HG03103 (cell line): Measurements from ENCODE around the gene NPIPA3.
"Not testable (repeated sequence)": the region's sequence is repeated elsewhere in the genome, so short reads cannot be mapped to it uniquely, and the experiment has no call there.

Experiments
- ATAC-seq: cut with Tn5 transposase; IDR thresholded peaks from one replicate; pipeline ENCODE4 v1.9.1; 2021; ENCODE audit warnings: low read depth; ENCODE audit not compliant: unreplicated experiment

The NPIPA3 gene

GRCh38 chr16:14703156-14704011 is at the start of gene NPIPA3:
Gene NPIPA3 (plus strand): TSS chr16:14703411. CDS start chr16:14708944, 5,533 bp downstream.
- peak; percentile 95 for ATAC-seq

DNA sequence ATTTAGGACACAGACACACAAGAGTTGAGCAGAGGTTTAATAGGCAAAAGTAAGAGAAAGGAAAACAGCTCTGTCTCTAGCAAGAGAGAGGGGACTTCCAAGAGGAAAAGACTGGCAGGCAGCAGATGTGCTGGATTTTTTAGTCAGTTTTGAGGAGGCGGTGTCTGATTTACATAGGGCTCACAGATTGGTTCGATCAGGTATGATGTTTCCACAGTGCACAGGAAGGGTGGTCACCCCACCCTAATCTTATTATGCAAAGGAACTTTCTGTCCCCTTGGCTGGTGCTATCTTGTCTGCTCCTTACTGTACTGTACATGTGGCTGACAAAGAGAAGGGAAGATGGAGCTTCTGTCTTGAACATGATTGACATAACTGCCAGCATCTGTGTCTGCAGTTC is 45.1 kb upstream of the NPIPA3 start:
- ATAC-seq: peak; percentile 61

DNA sequence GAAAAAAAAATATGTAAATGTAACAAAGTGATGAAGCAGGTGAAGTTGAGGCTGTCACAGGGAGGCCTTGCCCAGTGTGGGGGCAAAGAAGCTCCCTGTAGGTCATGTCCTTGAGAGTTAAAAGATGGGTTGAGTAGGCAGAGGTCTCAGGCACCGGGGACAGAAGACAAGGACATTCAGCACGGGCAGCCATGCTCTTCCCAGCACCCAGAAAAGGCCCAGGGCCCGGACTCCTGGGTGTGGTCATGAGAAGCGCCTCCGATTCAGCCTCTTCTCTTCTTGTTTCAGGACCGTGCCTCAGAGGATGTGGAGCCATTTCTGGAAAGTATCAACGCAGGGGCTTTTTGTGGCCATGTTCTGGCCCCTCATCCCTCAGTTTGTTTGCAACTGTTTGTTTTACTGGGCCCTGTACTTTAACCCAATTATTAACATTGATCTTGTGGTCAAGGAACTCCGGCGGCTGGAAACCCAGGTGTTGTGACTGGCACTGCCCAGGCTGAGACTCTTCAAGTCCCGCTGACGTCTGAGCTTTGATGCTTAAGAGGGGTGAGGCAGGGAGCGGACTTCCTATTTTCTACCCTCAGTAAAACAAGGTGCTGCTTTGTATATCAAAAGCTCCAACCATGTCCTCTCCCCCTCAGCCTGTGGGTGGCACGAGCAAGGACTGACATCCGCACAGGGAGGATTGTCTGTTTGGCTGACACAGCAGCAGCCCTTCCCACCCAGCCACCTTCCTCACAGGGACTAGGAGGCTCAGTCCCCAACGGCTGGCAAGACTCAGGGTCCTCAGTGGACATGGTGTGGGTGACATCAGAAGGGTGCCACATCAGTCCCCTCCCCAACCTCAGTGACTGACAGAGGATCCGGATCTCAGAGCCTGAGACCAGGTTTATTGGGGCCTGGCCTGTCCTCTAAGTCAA is 35.6 kb upstream of the NPIPA3 start:
- ATAC-seq: no peak

DNA sequence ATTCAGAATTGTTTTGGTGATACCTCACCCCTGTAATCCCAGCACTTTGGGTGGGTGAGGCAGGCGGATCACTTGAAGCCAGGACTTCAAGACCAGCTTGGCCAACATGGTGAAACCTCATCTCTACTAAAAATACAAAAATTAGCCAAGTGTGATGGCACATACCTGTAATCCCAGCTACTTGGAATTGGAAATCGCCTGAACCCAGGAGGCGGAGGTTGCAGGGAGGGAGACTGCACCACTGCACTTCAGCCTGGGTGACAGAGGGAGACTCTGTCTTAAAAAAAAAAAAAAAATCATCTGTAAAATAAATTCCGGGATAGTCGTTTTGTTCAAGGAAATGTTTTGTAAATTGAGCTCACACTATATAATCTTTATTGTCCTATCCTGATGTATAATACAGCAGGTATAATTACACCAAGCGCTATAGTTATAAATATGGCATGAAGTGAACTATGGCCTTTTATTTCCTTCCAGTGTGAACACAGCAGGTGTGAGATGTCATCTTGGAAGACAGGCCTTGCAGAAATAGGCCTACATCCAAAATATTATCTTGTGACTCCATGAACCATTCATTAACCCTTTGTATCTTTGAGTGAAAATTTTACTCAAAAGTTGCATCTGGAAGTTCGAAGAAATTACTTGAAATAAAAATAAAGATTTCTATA is 34.5 kb upstream of the NPIPA3 start:
- no peak for ATAC-seq

- ATAC-seq: no peak
These were observed 33.4 kb upstream of the NPIPA3 start for GRCh38 chr16:14669776-14670175.

- ATAC-seq: peak; percentile 63
These were observed 30.7 kb upstream of the NPIPA3 start for GRCh38 chr16:14672403-14672971.

- ATAC-seq: no peak
These were observed 26.6 kb upstream of the NPIPA3 start for GRCh38 chr16:14676633-14677032.

GRCh38 chr16:14677627-14678026 is 25.6 kb upstream of the NPIPA3 start:
- no peak for ATAC-seq

- ATAC-seq: no peak
These were observed 24.3 kb upstream of the NPIPA3 start for GRCh38 chr16:14678748-14679497.

- ATAC-seq: not testable (repeated sequence)
These were observed 22.8 kb upstream of the NPIPA3 start for GRCh38 chr16:14680396-14680795.

GRCh38 chr16:14681115-14681514 is 22.1 kb upstream of the NPIPA3 start:
- no peak for ATAC-seq

GRCh38 chr16:14682121-14682520 is 21.1 kb upstream of the NPIPA3 start:
- no peak for ATAC-seq

- ATAC-seq: not testable (repeated sequence)
These were observed 17.1 kb upstream of the NPIPA3 start for GRCh38 chr16:14685870-14686793.

GRCh38 chr16:14694129-14694528 is 9.1 kb upstream of the NPIPA3 start, which contains the start of gene PLA2G10:
Gene PLA2G10 (minus strand): TSS chr16:14694308. CDS start chr16:14694229, 79 bp downstream.
- not testable (repeated sequence) for ATAC-seq

- not testable (repeated sequence) for ATAC-seq
These were observed 1.4 kb upstream of the NPIPA3 start for GRCh38 chr16:14701859-14702258.

DNA sequence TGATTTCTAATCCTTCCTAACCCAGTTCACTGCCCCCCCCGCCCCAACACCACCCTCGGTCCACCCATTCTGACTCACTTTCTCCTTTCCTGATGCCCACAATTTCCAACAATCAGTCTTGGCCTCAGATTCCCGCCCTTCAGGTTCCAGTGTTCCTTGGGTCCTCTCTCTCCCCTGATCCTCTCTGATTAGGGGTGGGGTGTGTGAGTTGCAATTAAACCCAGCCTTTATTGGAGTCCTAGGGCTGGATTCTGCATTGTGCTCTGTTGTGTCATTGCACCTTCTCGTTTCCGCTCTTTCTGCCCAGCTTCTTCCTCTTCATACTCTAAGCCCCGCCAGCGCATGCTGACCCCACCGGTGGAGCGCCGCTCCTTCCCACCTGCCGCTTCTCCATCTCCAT is 539 bp upstream of the NPIPA3 start:
- ATAC-seq: not testable (repeated sequence)

DNA sequence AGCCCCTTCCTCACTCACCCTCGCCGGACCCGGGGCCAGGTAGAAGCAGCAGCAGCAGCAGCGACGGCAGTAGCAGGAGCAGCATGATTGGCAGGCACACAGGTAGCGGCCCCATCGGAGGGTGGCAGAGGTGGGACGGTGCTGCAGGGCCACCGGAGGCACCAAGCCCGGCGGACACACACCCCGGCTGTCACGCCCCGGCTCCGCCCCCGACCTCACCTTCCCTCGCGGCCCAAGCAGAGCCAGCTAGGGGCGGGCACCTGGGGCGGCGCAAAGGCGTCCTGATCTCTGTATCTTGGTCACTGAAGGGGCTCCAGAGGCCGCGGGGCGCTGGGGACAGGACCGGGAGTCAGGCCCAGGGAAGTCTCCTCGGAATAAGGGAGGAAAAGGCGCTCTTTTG is 30.0 kb downstream of the NPIPA3 start:
- not testable (repeated sequence) for ATAC-seq

DNA sequence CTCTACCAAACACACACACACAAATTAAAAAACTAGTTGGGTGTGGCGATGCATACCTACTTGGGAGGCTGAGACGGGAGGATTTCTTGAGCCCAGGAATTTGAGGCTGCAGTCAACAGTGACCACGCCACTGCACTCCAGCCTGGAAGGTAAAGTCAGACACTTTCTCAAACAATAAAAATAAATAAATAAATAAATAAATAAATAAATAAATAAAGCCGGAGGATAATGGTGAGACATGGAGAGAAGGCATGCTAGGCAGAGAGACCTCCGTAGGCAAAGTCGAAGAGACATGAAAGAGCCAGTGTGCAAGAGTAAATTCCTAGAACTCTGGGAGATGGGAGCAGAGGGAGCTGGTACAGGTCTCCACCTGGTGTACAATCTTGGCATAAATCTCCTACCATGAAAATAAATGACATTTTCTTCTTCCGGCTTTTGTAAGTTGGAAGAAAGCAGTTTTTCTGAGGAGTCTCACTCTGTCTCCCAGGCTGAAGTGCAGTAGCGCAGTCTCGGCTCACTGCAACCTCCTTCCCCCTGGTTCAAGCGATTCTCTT is 37.7 kb downstream of the NPIPA3 start:
- not testable (repeated sequence) for ATAC-seq
